Thoracic aorta (tissue), 2 donors: ENCODE data around the gene MRPS31. TPM values are rescaled to one million over a fixed set of nuclear protein-coding genes. Genes with fewer than 3 reads are reported as not detected.

Experiments used
- ATAC-seq: fragments of 150-250 bp; one replicate; pipeline ENCODE4 v1.8.0; 2017; ENCODE audit warnings: low read depth; ENCODE audit not compliant: insufficient number of reproducible peaks, low FRiP score
- DNase-seq: peaks from one replicate; pipeline ENCODE4 v3.0.0-alpha.2; 2020; ENCODE audit warnings: low spot score
- H3K27ac ChIP-seq, 2 donors: fragments of 200-600 bp; sonication (generic); 1 replicate in 1 of 2; 2 replicates in 1 of 2; pipeline ENCODE4 v1.5.1; 2016; ENCODE audit warnings: mild to moderate bottlenecking in 2 of 2, moderate library complexity in 2 of 2
- H3K27me3 ChIP-seq: fragments of 200-600 bp; sonication (generic); replicated peaks from 2 replicates; pipeline ENCODE4 v1.6.0; 2016; ENCODE audit warnings: mild to moderate bottlenecking; ENCODE audit not compliant: insufficient read depth
- H3K36me3 ChIP-seq: fragments of 200-600 bp; sonication (generic); one replicate; pipeline ENCODE4 v1.5.1; 2016
- H3K4me1 ChIP-seq, 2 donors: fragments of 200-600 bp; sonication (generic); 1 replicate in 1 of 2; 2 replicates in 1 of 2; pipeline versions ENCODE4 v1.5.1 to v1.6.0; 2016; ENCODE audit warnings: low read depth in 2 of 2, mild to moderate bottlenecking in 1 of 2; ENCODE audit not compliant: control insufficient read depth in 1 of 2
- H3K4me3 ChIP-seq: fragments of 200-600 bp; sonication (generic); 2 replicates; pipeline ENCODE4 v1.5.1; 2016; ENCODE audit warnings: mild to moderate bottlenecking
- H3K9me3 ChIP-seq: fragments of 200-600 bp; sonication (generic); 2 replicates; pipeline ENCODE4 v1.5.1; 2016
- total RNA-seq, 2 donors: library from RNA; depleted of rRNA; stranded (reverse); fragments of >200 nt; gene quantifications; one replicate each; pipeline versions ENCODE4 v1.1.0 to v1.2.3, GENCODE V29; 2016
- TF ChIP-seq, protein P1 (sequence below): fragments of 200-600 bp; sonication (generic); IDR thresholded peaks from one replicate; pipeline ENCODE4 v1.5.1; 2019; ENCODE audit warnings: antibody characterized with exemption

Gene MRPS31
- total RNA-seq, 2 donors from 2014 or later = 11.4 to 13.7 TPM

DNA sequence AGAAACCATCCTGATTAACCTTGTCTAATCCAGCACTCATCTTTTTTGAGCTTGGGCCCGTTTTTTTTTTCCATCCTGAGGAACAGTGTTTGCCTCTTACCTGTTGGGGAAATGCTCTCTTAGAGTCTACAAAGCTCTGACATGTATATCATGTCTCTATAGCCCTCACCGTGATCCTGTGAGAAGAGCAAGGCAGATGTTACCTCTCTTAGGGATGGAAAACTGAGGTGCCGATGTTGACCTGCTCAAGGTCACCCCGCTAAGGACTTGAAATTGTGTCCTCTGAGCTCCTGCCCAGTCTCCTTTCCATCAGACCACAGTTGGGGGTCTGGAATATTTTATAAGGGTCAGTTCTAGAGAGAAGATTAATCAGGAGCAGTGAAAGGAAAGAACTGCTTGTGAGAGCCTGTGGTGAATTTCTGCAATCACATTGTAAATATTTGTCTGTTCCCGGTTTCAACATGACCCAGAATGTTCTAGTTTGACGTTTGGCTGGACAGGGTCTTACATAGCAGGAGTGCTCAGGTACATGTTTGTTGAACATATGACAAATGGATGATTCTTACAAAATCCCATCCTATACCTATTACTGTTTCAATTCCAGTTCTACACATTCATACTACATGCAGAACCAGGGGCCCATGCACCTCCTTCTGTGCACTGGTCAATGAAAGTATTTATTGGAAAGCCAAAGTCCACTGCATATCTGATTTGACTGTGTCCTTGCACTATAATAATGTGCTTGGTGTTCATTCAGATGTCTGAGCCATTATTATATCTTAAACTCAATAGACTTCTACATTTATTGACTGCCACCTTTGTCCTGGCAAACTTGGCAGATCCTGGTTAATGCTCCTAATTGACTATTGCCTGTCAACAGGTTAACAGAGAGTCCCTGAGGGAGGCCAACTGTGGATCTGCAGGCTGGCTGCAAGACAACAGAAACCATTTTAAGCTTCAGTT, 30.5 kb upstream of the MRPS31 start:
- Histone ChIP-seq H3K4me1 (no peaks in the 10 kb centered on the region), H3K9me3 (no peaks in the 10 kb centered on the region), H3K4me3 (no peak overlapping the region), H3K36me3 (peaks cover 17% of the 10 kb centered on the region), H3K27ac (no peak overlapping the region), H3K27me3 (no peaks in the 10 kb centered on the region)
- TF ChIP-seq, protein P1, sequence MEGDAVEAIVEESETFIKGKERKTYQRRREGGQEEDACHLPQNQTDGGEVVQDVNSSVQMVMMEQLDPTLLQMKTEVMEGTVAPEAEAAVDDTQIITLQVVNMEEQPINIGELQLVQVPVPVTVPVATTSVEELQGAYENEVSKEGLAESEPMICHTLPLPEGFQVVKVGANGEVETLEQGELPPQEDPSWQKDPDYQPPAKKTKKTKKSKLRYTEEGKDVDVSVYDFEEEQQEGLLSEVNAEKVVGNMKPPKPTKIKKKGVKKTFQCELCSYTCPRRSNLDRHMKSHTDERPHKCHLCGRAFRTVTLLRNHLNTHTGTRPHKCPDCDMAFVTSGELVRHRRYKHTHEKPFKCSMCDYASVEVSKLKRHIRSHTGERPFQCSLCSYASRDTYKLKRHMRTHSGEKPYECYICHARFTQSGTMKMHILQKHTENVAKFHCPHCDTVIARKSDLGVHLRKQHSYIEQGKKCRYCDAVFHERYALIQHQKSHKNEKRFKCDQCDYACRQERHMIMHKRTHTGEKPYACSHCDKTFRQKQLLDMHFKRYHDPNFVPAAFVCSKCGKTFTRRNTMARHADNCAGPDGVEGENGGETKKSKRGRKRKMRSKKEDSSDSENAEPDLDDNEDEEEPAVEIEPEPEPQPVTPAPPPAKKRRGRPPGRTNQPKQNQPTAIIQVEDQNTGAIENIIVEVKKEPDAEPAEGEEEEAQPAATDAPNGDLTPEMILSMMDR = no peak
- DNase-seq = no peak
- no peak for ATAC-seq

DNA sequence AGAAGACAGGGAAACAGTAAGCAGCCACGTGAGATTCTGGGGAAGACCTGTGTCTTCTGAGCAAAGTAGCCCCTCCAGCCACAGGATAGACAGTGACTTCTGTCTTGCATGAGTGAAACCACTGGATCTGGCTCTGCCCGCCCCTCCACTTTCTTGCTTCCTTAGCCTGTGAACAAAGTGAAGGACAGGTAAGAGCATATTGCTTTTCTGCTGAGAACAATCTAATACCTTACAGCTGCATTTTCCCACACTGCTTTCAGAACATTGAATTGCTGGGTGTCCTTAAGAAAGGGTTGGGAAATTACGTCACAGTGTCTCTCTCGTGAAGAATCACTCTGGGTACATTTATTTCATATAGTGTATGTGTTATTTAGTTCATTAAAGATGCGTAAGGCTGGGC, 29.6 kb upstream of the MRPS31 start:
- ATAC-seq (no peak), DNase-seq (no peak)
- Histone ChIP-seq H3K27me3 (no peaks in the 10 kb centered on the region), H3K36me3 (peaks cover 18% of the 10 kb centered on the region), H3K4me3 (no peak overlapping the region), H3K9me3 (no peaks in the 10 kb centered on the region), H3K27ac (no peak overlapping the region), H3K4me1 (no peaks in the 10 kb centered on the region)
- TF ChIP-seq, protein P1 = no peak

DNA sequence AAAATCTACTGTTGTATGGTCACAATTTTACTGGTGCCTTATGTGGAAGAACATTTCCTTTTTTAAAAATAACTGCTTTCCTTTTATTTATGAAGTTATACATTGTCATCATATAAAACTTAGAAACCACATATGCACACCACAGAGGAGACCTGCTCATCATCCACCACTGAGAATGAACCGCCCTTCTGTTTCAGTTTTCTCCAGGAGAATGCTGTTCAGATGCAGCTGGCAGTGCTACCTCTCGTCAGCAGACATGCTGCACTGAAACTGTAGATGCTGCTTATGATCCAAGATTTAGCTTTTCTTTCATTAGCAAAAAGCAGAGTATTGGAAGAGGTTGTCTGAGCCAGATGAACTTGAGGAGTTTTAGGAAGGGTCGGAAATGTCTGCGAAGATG, 28.5 kb upstream of the MRPS31 start:
- Histone ChIP-seq H3K4me3 (no peak overlapping the region), H3K4me1 (no peaks in the 10 kb centered on the region), H3K27me3 (no peaks in the 10 kb centered on the region), H3K27ac (no peak overlapping the region), H3K36me3 (peaks cover 12% of the 10 kb centered on the region), H3K9me3 (no peaks in the 10 kb centered on the region)
- ATAC-seq (no peak), DNase-seq (no peak)
- TF ChIP-seq, protein P1 = no peak

DNA sequence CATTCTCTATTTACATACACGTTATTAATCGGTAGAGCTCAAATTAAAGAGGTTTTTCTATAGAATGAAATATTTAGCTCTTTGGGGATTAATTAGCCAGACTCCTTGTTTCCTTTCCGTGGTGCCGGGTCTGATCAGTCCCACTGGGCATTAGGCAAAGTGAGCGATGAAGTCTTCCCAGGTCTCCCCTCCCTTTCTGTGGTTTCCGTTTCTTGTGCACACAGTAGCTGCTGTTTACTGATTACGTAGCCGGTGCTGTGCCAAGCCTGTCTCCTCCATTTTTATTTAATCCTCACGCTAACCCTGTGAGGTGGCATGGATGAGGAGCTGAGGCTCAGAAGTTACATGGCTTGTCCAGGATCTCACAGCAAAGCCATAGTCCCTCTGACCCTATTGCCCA, 27.4 kb upstream of the MRPS31 start:
- DNase-seq (no peak), ATAC-seq (no peak)
- Histone ChIP-seq H3K9me3 (no peaks in the 10 kb centered on the region), H3K27ac (no peak overlapping the region), H3K4me1 (no peaks in the 10 kb centered on the region), H3K27me3 (no peaks in the 10 kb centered on the region), H3K4me3 (no peak overlapping the region), H3K36me3 (peaks cover 12% of the 10 kb centered on the region)
- TF ChIP-seq, protein P1 = no peak

DNA sequence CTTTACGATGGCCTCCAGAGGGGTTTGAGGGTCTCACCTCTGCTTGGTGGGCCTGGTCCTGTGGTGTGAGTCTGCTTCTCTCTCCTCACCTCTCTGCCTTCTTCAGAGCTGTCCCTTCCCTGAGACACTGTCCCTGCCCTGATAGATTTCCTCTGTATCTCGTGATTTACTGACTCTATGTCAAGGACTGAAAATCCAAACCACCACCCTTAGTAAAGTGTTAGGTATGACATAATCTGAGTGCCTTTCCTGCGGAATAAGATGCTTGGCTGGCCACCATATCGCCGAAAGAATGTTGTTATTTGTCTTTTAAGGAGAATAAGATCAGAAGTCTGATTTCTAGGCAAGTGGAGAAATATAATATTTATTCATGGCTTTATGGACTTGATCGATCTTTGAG, 25.7 kb upstream of the MRPS31 start:
- H3K4me1 ChIP-seq = no peaks in the 10 kb centered on the region
- ATAC-seq (no peak), DNase-seq (no peak)
- H3K27me3 ChIP-seq = no peaks in the 10 kb centered on the region
- peaks cover 8% of the 10 kb centered on the region for H3K36me3 ChIP-seq
- H3K27ac ChIP-seq = no peak overlapping the region
- TF ChIP-seq, protein P1 = no peak
- no peak overlapping the region for H3K4me3 ChIP-seq
- no peaks in the 10 kb centered on the region for H3K9me3 ChIP-seq
